HepG2 (cell line): ENCODE data around the gene GRPEL2. TPM values are rescaled to one million over a fixed set of nuclear protein-coding genes. Genes with fewer than 3 reads are reported as not detected.

Source experiments
- IKZF4 ChIP-seq: sonication (generic); formaldehyde crosslinking; IDR thresholded peaks from 2 replicates; pipeline ENCODE4 v1.5.1; 2020; ENCODE audit warnings: borderline replicate concordance, mild to moderate bottlenecking, low read depth, missing genetic modification reagents; ENCODE audit errors: not compliant biosample characterization
- KDM5A ChIP-seq: fragments of 200-600 bp; sonication (generic); IDR thresholded peaks from 2 replicates; pipeline ENCODE4 v1.7.0; 2018; ENCODE audit warnings: antibody characterized with exemption, mild to moderate bottlenecking, low read length, borderline replicate concordance
- MEIS2 ChIP-seq: sonication (generic); formaldehyde crosslinking; IDR thresholded peaks from 2 replicates; pipeline ENCODE4 v1.9.0; 2021; ENCODE audit warnings: mild to moderate bottlenecking, missing genetic modification reagents
- MLXIP ChIP-seq: sonication (generic); formaldehyde crosslinking; IDR thresholded peaks from 2 replicates; pipeline ENCODE4 v1.9.0; 2021; ENCODE audit warnings: missing genetic modification reagents, borderline replicate concordance
- MTF2 ChIP-seq: sonication (generic); formaldehyde crosslinking; IDR thresholded peaks from 2 replicates; pipeline ENCODE4 v1.5.0; 2020; ENCODE audit warnings: missing genetic modification reagents, borderline replicate concordance
- NFAT5 ChIP-seq: sonication (generic); formaldehyde crosslinking; IDR thresholded peaks from 2 replicates; pipeline ENCODE4 v1.4.0; 2020; ENCODE audit warnings: missing genetic modification reagents
- SP1 ChIP-seq, 2 experiments: fragments of 450-650 bp in 1 of 2; sonication (generic) in 1 of 2; formaldehyde crosslinking in 1 of 2; IDR thresholded peaks; 2 replicates each; pipeline versions ENCODE4 v1.4.0 to v1.6.1; 2016 to 2020; ENCODE audit warnings: missing genetic modification reagents in 1 of 2
- ZNF646 ChIP-seq: sonication (generic); formaldehyde crosslinking; IDR thresholded peaks from 2 replicates; pipeline ENCODE4 v1.9.0; 2021; ENCODE audit warnings: mild to moderate bottlenecking, missing genetic modification reagents
- ZNF674 ChIP-seq: sonication (generic); formaldehyde crosslinking; IDR thresholded peaks from 2 replicates; pipeline ENCODE4 v1.5.0; 2020; ENCODE audit warnings: low read depth, mild to moderate bottlenecking, missing genetic modification reagents
- ZXDC ChIP-seq: sonication (generic); formaldehyde crosslinking; IDR thresholded peaks from 2 replicates; pipeline ENCODE4 v1.5.0; 2020; ENCODE audit warnings: mild to moderate bottlenecking, missing genetic modification reagents
- polyA plus RNA-seq, 8 experiments: library from polyadenylated mRNA; depleted of rRNA in 3 of 8; stranded (reverse) in 7 of 8; unstranded in 1 of 8; fragments of >200 nt; fragmentation: Illumina TruSeq in 4 of 8; extraction: Trizol in 4 of 8; gene quantifications; 2 replicates each; pipeline versions ENCODE4 v1.2.1 to v1.2.3, GENCODE V29; 2011 to 2016; ENCODE audit warnings: low read depth in 4 of 8, missing spikeins in 1 of 8, mixed read lengths in 1 of 8; ENCODE audit not compliant: insufficient read depth in 1 of 8
- total RNA-seq, 5 experiments: library from RNA; depleted of rRNA; stranded (reverse); fragments of >200 nt; fragmentation: Illumina TruSeq; extraction: Trizol; gene quantifications; 2 replicates each; pipeline ENCODE4 v1.2.3, GENCODE V29; 2016; ENCODE audit warnings: low read depth in 1 of 5

Gene GRPEL2
- total and polyA plus RNA-seq, 2 of the 13 experiments (the other 11 are each of a cell fraction or from before 2014, with no cell fraction given) = 13.1 to 16.6 TPM

- TF ChIP-seq NFAT5 (CRISPR knock-in tag) = no peak
- no peak for TF ChIP-seq ZNF674 (CRISPR knock-in tag)
- no peak for TF ChIP-seq KDM5A
- TF ChIP-seq SP1 (IDR thresholded peaks at IDR 0.05) = no peak
- TF ChIP-seq SP1 (CRISPR knock-in tag; IDR thresholded peaks at IDR 0.05) = peak; percentile 62
- no peak for TF ChIP-seq MLXIP (CRISPR knock-in tag)
- TF ChIP-seq ZNF646 (CRISPR knock-in tag) = no peak
- TF ChIP-seq ZXDC (CRISPR knock-in tag) = no peak
- no peak for TF ChIP-seq MTF2 (CRISPR knock-in tag)
- 0 out of 2 replicates have a peak, but pooled peaks have one; percentile 41 for TF ChIP-seq MEIS2
- TF ChIP-seq IKZF4 = no peak
Observed at GRCh38 chr5:149320791-149321330, 24.4 kb upstream of the GRPEL2 start (continued).
